ENCODE measurements around the gene FAM162B. TPM values are rescaled to one million over a fixed set of nuclear protein-coding genes. Genes with fewer than 3 reads are reported as not detected.

Gene FAM162B
- total RNA-seq, 1 experiment from 2014 or later: not detected

GRCh38 chr6:116779573-116780164 is 14.2 kb upstream of the FAM162B start:
- DNase-seq (ENCODE audit: low read depth, low spot score): peak; percentile 10
- Histone ChIP-seq H3K4me1 (ENCODE audit: control insufficient read depth, insufficient read depth, low read length) (no peaks in the 10 kb centered on the region), H3K36me3 (ENCODE audit: control insufficient read depth, insufficient read depth, low read length) (no peaks in the 10 kb centered on the region), H3K27ac (ENCODE audit: low read length) (no peak overlapping the region), H3K9me3 (ENCODE audit: control insufficient read depth, insufficient read depth, low read depth, low read length) (no peaks in the 10 kb centered on the region), H3K4me3 (ENCODE audit: low read depth in 2 of 2, low read length in 2 of 2) (no peak overlapping the region), H3K27me3 (ENCODE audit: control insufficient read depth, insufficient read depth, low read length) (peaks cover 10% of the 10 kb centered on the region; the same call in 1 of the 2 replicates)
- TF ChIP-seq CTCF (IDR thresholded peaks at IDR 0.05) (peak; percentile 77), TCF7L2 (IDR thresholded peaks at IDR 0.05; ENCODE audit: low read depth, low read length) (no peak), SIN3A (IDR thresholded peaks at IDR 0.05; ENCODE audit: borderline replicate concordance, insufficient read depth, low read depth, low read length) (no peak)
- in situ Hi-C loops (cut with HindIII; ENCODE audit: low pct_unique_long_range_greater_than_20kb, low sequenced_read_pairs) (no loop called here), intact Hi-C loops (cut with micrococcal nuclease; ENCODE audit: unreplicated experiment) (loop anchor here (1.0 to 5.0 kb wide), 2 partner anchors 68 to 188 kb away; no protein-coding TSS in a partner anchor)
- ChIA-PET CTCF (interaction anchor here (0.7 kb wide), 1 partner anchor 187 kb away, joined by 6 read pairs; no protein-coding TSS in a partner anchor), POLR2A (no interaction called here)
- no TSS peak for BruUV-seq (replicated peaks)
- peak; percentile 84 for ATAC-seq

GRCh38 chr6:116773886-116774285 is 8.4 kb upstream of the FAM162B start:
- intact Hi-C loops (cut with micrococcal nuclease; ENCODE audit: unreplicated experiment): no loop called here
- Histone ChIP-seq H3K4me1 (ENCODE audit: control insufficient read depth, insufficient read depth, low read length) (no peaks in the 10 kb centered on the region), H3K27me3 (ENCODE audit: control insufficient read depth, insufficient read depth, low read length) (no peaks in the 10 kb centered on the region; the same call in 1 of the 2 replicates), H3K4me3 (ENCODE audit: low read depth in 2 of 2, low read length in 2 of 2) (no peak overlapping the region), H3K36me3 (ENCODE audit: control insufficient read depth, insufficient read depth, low read length) (no peaks in the 10 kb centered on the region), H3K27ac (ENCODE audit: low read length) (no peak overlapping the region), H3K9me3 (ENCODE audit: control insufficient read depth, insufficient read depth, low read depth, low read length) (no peaks in the 10 kb centered on the region)
- no peak for ATAC-seq
- ChIA-PET CTCF (no interaction called here), POLR2A (no interaction called here)
- TF ChIP-seq SIN3A (IDR thresholded peaks at IDR 0.05; ENCODE audit: borderline replicate concordance, insufficient read depth, low read depth, low read length) (no peak), REST (IDR thresholded peaks at IDR 0.05; ENCODE audit: insufficient read depth in 1 of 2, low read depth in 2 of 2, low read length in 1 of 2) (no peak), CTCF (IDR thresholded peaks at IDR 0.05) (no peak), TCF7L2 (IDR thresholded peaks at IDR 0.05; ENCODE audit: low read depth, low read length) (no peak), POLR2AphosphoS5 (IDR thresholded peaks at IDR 0.05; ENCODE audit: low read depth, low read length) (no peak)
- no TSS peak for BruUV-seq (replicated peaks)
- in situ Hi-C loops (cut with HindIII; ENCODE audit: low pct_unique_long_range_greater_than_20kb, low sequenced_read_pairs): no loop called here
- no peak for DNase-seq (ENCODE audit: low read depth, low spot score)
